Thoracic aorta (tissue), 2 donors: ENCODE results near the gene VAPA. TPM values are rescaled to one million over a fixed set of nuclear protein-coding genes. Genes with fewer than 3 reads are reported as not detected.

ENCODE experiments used
- ATAC-seq: fragments of 150-250 bp; one replicate; pipeline ENCODE4 v1.8.0; 2017; ENCODE audit warnings: low read depth; ENCODE audit not compliant: insufficient number of reproducible peaks, low FRiP score
- DNase-seq: peaks from one replicate; pipeline ENCODE4 v3.0.0-alpha.2; 2020; ENCODE audit warnings: low spot score
- H3K27ac ChIP-seq, 2 donors: fragments of 200-600 bp; sonication (generic); 1 replicate in 1 of 2; 2 replicates in 1 of 2; pipeline ENCODE4 v1.5.1; 2016; ENCODE audit warnings: mild to moderate bottlenecking in 2 of 2, moderate library complexity in 2 of 2
- H3K27me3 ChIP-seq: fragments of 200-600 bp; sonication (generic); replicated peaks from 2 replicates; pipeline ENCODE4 v1.6.0; 2016; ENCODE audit warnings: mild to moderate bottlenecking; ENCODE audit not compliant: insufficient read depth
- H3K36me3 ChIP-seq: fragments of 200-600 bp; sonication (generic); one replicate; pipeline ENCODE4 v1.5.1; 2016
- H3K4me1 ChIP-seq, 2 donors: fragments of 200-600 bp; sonication (generic); 1 replicate in 1 of 2; 2 replicates in 1 of 2; pipeline versions ENCODE4 v1.5.1 to v1.6.0; 2016; ENCODE audit warnings: low read depth in 2 of 2, mild to moderate bottlenecking in 1 of 2; ENCODE audit not compliant: control insufficient read depth in 1 of 2
- H3K4me3 ChIP-seq: fragments of 200-600 bp; sonication (generic); 2 replicates; pipeline ENCODE4 v1.5.1; 2016; ENCODE audit warnings: mild to moderate bottlenecking
- H3K9me3 ChIP-seq: fragments of 200-600 bp; sonication (generic); 2 replicates; pipeline ENCODE4 v1.5.1; 2016
- CTCF ChIP-seq: fragments of 200-600 bp; sonication (generic); IDR thresholded peaks from one replicate; pipeline ENCODE4 v1.5.1; 2019; ENCODE audit warnings: antibody characterized with exemption
- total RNA-seq, 2 donors: library from RNA; depleted of rRNA; stranded (reverse); fragments of >200 nt; gene quantifications; one replicate each; pipeline versions ENCODE4 v1.1.0 to v1.2.3, GENCODE V29; 2016

The VAPA gene
- total RNA-seq, 2 donors from 2014 or later = 171 to 195 TPM

- TF ChIP-seq CTCF = no peak
- ATAC-seq (no peak), DNase-seq (no peak)
- Histone ChIP-seq H3K4me1 (peaks cover 4 to 11% of the 10 kb centered on the region in 2 donors), H3K36me3 (peaks cover 24% of the 10 kb centered on the region), H3K27me3 (no peaks in the 10 kb centered on the region), H3K9me3 (no peaks in the 10 kb centered on the region), H3K4me3 (no peak overlapping the region), H3K27ac (no peak overlapping the region)
Measured at GRCh38 chr18:9952633-9953416, 39.0 kb downstream of the VAPA start.

GRCh38 chr18:9958861-9959399 lies 45.1 kb downstream of the VAPA start:
- H3K9me3 ChIP-seq = no peaks in the 10 kb centered on the region
- H3K4me3 ChIP-seq = no peak overlapping the region
- H3K27me3 ChIP-seq = no peaks in the 10 kb centered on the region
- no peaks in the 10 kb centered on the region for H3K4me1 ChIP-seq
- no peak overlapping the region for H3K27ac ChIP-seq
- TF ChIP-seq CTCF = no peak
- ATAC-seq (no peak), DNase-seq (no peak)
- peaks cover 8% of the 10 kb centered on the region for H3K36me3 ChIP-seq

GRCh38 chr18:9959564-9959963 lies 45.7 kb downstream of the VAPA start:
- Histone ChIP-seq H3K9me3 (no peaks in the 10 kb centered on the region), H3K27ac (no peak overlapping the region), H3K4me3 (no peak overlapping the region), H3K27me3 (no peaks in the 10 kb centered on the region), H3K36me3 (peaks cover 2% of the 10 kb centered on the region), H3K4me1 (no peaks in the 10 kb centered on the region)
- TF ChIP-seq CTCF = no peak
- DNase-seq = no peak
- ATAC-seq = no peak

- no peaks in the 10 kb centered on the region for H3K9me3 ChIP-seq
- no peaks in the 10 kb centered on the region for H3K36me3 ChIP-seq
- DNase-seq = no peak
- no peaks in the 10 kb centered on the region for H3K4me1 ChIP-seq
- no peak overlapping the region for H3K4me3 ChIP-seq
- no peaks in the 10 kb centered on the region for H3K27me3 ChIP-seq
- TF ChIP-seq CTCF = no peak
- H3K27ac ChIP-seq = no peak overlapping the region
- ATAC-seq = no peak
Measured at GRCh38 chr18:9960258-9960904, 46.6 kb downstream of the VAPA start.

- no peak for TF ChIP-seq CTCF
- H3K9me3 ChIP-seq = no peaks in the 10 kb centered on the region
- no peak overlapping the region for H3K27ac ChIP-seq
- no peak for DNase-seq
- no peak for ATAC-seq
- H3K4me1 ChIP-seq = no peaks in the 10 kb centered on the region
- no peaks in the 10 kb centered on the region for H3K36me3 ChIP-seq
- H3K4me3 ChIP-seq = no peak overlapping the region
- no peaks in the 10 kb centered on the region for H3K27me3 ChIP-seq
Measured at GRCh38 chr18:9961041-9961440, 47.2 kb downstream of the VAPA start.
